ENCODE results near the gene AP1M1. TPM values are rescaled to one million over a fixed set of nuclear protein-coding genes. Genes with fewer than 3 reads are reported as not detected.

Gene AP1M1
- total RNA-seq, 4 donors from 2014 or later, result 62.0 to 140 (median 105) TPM

DNA sequence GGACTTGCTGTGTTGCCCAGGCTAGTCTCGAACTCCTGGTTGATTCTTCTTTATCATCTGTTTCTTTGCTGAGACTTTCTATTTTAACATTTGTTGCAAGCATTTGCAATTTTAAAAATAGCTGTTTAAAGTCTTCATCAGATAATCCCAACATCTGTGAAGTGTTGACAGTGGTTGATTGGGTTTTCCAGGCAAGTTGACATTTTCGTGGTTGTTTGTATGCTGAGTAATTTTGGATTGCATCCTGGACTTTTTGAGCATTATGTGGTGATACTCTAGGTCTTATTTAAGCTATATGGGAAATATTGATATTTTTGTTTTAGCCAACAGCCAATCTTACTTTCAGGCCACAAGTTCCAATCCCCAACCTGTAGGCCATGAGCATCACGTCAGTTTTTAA, 25.1 kb downstream of the AP1M1 start:
- Histone ChIP-seq H3K36me3 (peaks cover 0 to 99% of the 10 kb centered on the region in 2 donors), H3K27me3 (no peaks in the 10 kb centered on the region), H3K4me1 (peaks cover 0 to 2% (median 0%) of the 10 kb centered on the region in 3 donors), H3K4me3 (no peak overlapping the region), H3K9me3 (peaks cover 0 to 34% (median 0%) of the 10 kb centered on the region in 3 donors), H3K27ac (no peak overlapping the region)
- 83 to 85% methylated on average over 1 to 3 of the region's 3 CpGs for WGBS, 2 donors (ENCODE audit: low coverage in 1 of 2)
- no peak for TF ChIP-seq CTCF (IDR thresholded peaks at IDR 0.05)
- ATAC-seq, result no peak

DNA sequence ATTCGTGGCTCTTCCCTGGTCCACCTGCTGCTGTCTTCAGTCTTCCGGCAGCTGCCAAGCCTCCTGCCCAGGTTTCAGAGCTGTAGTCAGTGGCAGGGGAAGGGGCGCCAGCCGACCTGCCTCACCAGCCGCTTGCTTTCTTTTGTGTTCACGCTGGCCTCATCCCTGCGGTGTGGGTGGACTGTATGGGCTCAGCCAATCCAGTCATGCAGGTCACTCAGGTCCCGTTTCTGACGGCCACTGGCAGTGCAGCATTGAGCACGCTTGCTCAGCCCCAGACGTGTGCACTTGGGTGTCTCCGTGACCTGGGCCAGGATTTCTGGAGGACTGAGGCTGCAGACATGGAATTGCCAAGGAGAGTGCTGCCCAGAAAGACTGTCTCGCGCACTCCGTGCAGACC, 26.0 kb downstream of the AP1M1 start:
- Histone ChIP-seq H3K4me1 (no peaks in the 10 kb centered on the region), H3K9me3 (peaks cover 0 to 34% (median 0%) of the 10 kb centered on the region in 3 donors), H3K4me3 (no peak overlapping the region), H3K36me3 (peaks cover 0 to 99% of the 10 kb centered on the region in 2 donors), H3K27me3 (no peaks in the 10 kb centered on the region), H3K27ac (no peak overlapping the region)
- 75% methylated on average over 6 of the region's 15 CpGs; no CpG with 5 or more reads in 1 of the 2 donors for WGBS, 2 donors (ENCODE audit: low coverage in 1 of 2)
- no peak for TF ChIP-seq EP300 (IDR thresholded peaks at IDR 0.05)
- TF ChIP-seq POLR2AphosphoS5 (IDR thresholded peaks at IDR 0.05), result no peak
- TF ChIP-seq POLR2A (IDR thresholded peaks at IDR 0.05), result no peak
- TF ChIP-seq CTCF (IDR thresholded peaks at IDR 0.05), result no peak
- no peak for ATAC-seq

GRCh38 chr19:16224293-16225045, 26.8 kb downstream of the AP1M1 start:
- H3K27ac ChIP-seq, result no peak overlapping the region
- no peaks in the 10 kb centered on the region for H3K4me1 ChIP-seq
- H3K9me3 ChIP-seq, result peaks cover 0 to 32% (median 0%) of the 10 kb centered on the region in 3 donors
- H3K36me3 ChIP-seq, result peaks cover 0 to 100% of the 10 kb centered on the region in 2 donors
- WGBS, 2 donors (ENCODE audit: low coverage in 1 of 2), result 100% methylated on average over 1 of the region's 32 CpGs; no CpG with 5 or more reads in 1 of the 2 donors
- H3K4me3 ChIP-seq, result no peak overlapping the region
- ATAC-seq, result no peak
- no peaks in the 10 kb centered on the region for H3K27me3 ChIP-seq
- TF ChIP-seq EP300 (IDR thresholded peaks at IDR 0.05) (no peak), POLR2AphosphoS5 (IDR thresholded peaks at IDR 0.05) (no peak), POLR2A (IDR thresholded peaks at IDR 0.05) (no peak), CTCF (IDR thresholded peaks at IDR 0.05) (no peak)

DNA sequence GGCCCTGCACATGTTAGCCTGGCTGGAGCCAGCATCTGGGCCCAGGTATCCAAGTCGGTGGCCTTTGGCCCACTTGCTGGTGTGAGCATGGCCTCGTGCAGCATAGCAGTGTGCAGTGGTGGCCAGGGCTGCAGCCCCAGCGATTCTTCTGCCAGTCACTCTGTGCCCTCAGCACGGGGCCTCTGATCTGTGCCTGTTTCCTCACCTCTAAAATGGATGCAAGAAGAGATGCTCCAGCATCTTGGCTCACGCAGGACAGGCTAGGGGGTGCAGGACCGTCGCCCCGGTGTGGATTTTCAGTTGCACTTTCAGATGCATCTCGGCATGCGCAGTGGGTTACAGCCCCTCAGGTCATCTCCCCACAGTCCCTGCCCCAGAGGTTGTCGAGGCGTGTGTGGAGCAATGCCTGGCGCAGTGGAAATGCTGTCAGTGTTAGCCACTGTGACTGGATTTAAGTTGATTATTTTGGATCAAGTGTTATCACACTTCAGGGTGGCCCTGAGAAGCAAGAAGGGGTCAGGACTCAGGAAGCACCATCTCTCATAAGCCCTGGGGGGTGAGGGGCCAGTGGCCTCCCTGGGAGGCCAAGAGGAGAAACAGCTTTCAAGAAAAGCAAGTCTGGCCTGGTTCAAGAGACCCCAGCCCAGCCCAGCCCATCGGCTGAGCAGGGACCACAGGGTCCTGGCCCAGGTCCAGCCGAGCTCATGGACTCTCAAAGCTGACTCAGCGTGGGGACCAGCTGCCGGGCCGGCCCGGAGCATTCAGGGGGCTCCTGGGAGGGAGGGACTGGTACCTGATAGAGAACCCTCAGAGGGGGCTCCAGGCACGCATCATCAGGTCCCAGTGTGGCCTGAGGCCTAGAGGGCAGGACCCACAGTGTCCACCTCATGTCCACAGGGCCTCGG, 27.8 kb downstream of the AP1M1 start:
- H3K36me3 ChIP-seq, result peaks cover 0 to 100% of the 10 kb centered on the region in 2 donors

More for the DNA sequence above, 27.8 kb downstream of the AP1M1 start:
- H3K4me3 ChIP-seq, result no peak overlapping the region
- TF ChIP-seq EP300 (IDR thresholded peaks at IDR 0.05) (no peak), CTCF (IDR thresholded peaks at IDR 0.05) (no peak)
- no peaks in the 10 kb centered on the region for H3K27me3 ChIP-seq
- ATAC-seq, result no peak
- H3K9me3 ChIP-seq, result peaks cover 0 to 21% (median 0%) of the 10 kb centered on the region in 3 donors
- no peak overlapping the region for H3K27ac ChIP-seq
- WGBS, 2 donors (ENCODE audit: low coverage in 1 of 2), result 89 to 98% methylated on average over 6 to 7 of the region's 21 CpGs
- no peaks in the 10 kb centered on the region for H3K4me1 ChIP-seq
